Activated T-cell treated with anti-CD3 and anti-CD28 coated beads, Interleukin-2, amount 50 U/mL, for 72 hours (primary cell): ENCODE data around the gene TUBGCP2. TPM values are rescaled to one million over a fixed set of nuclear protein-coding genes. Genes with fewer than 3 reads are reported as not detected.

ENCODE experiments used
- ATAC-seq, 2 donors: fragments of 150-1000 bp; cut with Tn5 transposase; replicated peaks in 1 of 2; 2 replicates each; pipeline ENCODE4 v1.10.0; 2021; ENCODE audit warnings: moderate library complexity in 2 of 2, mild to moderate bottlenecking in 1 of 2
- DNase-seq, 2 donors: peaks; one replicate each; pipeline ENCODE4 v3.0.0; 2021 to 2022; ENCODE audit warnings: mixed read lengths in 1 of 2
- H3K27ac Mint-ChIP-seq: one replicate; pipeline ENCODE4 v1.8.0; 2022; ENCODE audit warnings: mild to moderate bottlenecking, moderate library complexity, mixed read lengths
- H3K27me3 Mint-ChIP-seq: one replicate; pipeline ENCODE4 v1.8.0; 2022; ENCODE audit warnings: low read depth, mixed read lengths
- H3K36me3 Mint-ChIP-seq, 2 donors: one replicate each; pipeline ENCODE4 v1.8.0; 2022; ENCODE audit warnings: mixed read lengths in 2 of 2, mild to moderate bottlenecking in 1 of 2; ENCODE audit not compliant: insufficient read depth in 2 of 2
- H3K4me1 Mint-ChIP-seq: one replicate; pipeline ENCODE4 v1.8.0; 2022; ENCODE audit warnings: low read depth, mixed read lengths
- H3K4me3 Mint-ChIP-seq, 2 donors: one replicate each; pipeline ENCODE4 v1.8.0; 2022; ENCODE audit warnings: mild to moderate bottlenecking in 2 of 2, mixed read lengths in 2 of 2, moderate library complexity in 2 of 2
- H3K9me3 Mint-ChIP-seq, 2 donors: one replicate each; pipeline ENCODE4 v1.8.0; 2022; ENCODE audit warnings: mixed read lengths in 2 of 2
- total RNA-seq, 2 donors: library from RNA; stranded (reverse); gene quantifications; one replicate each; pipeline ENCODE4 v1.2.3, GENCODE V29; 2022

The TUBGCP2 gene
- total RNA-seq, 2 donors from 2014 or later = 50.9 to 51.2 TPM

DNA sequence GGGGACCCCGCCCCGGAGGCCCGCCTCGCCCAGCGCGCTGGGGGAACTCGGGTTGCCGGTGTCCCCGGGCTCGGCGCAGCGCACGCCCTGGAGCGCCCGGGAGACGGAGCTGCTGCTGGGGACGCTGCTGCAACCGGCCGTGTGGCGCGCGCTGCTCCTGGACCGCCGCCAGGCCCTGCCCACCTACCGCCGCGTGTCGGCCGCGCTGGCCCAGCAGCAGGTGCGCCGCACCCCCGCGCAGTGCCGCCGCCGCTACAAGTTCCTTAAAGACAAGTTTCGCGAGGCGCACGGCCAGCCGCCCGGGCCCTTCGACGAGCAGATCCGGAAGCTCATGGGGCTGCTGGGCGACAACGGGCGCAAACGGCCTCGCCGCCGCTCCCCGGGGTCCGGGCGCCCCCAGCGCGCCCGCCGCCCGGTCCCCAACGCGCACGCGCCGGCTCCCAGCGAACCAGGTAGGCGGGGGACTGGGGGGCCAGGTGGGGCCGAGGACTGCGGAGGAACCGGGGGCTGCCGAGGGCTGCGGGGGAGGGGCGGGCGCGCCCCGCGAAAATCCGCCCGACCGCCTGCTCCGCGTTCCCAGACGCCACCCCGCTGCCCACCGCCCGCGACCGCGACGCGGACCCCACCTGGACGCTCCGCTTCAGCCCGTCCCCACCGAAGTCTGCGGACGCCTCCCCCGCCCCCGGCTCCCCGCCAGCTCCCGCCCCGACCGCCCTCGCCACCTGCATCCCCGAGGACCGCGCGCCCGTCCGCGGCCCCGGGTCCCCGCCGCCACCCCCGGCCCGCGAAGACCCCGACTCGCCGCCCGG is 78.1 kb downstream of the TUBGCP2 start:
- Mint-ChIP-seq H3K36me3 (peaks cover 0 to 4% of the 10 kb centered on the region in 2 donors), H3K9me3 (no peaks in the 10 kb centered on the region), H3K27ac (no peak overlapping the region), H3K27me3 (peaks cover 71% of the 10 kb centered on the region), H3K4me3 (peak overlapping the region; percentile 61 to 65), H3K4me1 (peaks cover 15% of the 10 kb centered on the region)
- peak; percentile 19 to 35 for DNase-seq
- ATAC-seq = no peak

DNA sequence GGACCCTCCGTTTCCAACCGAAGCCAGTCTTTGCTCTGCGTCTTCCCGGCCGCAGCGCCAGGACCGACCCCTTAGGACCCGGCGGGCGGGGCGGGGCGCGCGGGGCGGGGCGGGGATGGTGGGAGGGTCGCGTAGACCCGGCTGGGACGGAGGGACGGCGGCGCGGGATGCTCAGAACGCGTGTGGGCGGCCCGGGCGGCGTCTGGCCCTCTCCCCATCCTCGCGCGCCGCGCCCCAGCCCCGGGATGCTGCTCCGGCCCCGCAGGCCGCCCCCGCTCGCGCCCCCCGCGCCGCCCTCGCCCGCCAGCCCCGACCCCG is 78.7 kb downstream of the TUBGCP2 start, which contains the start of gene UTF1:
Gene UTF1 (plus strand): TSS at position 174 of the 318 bp plus-strand sequence. CDS start 72 bp downstream, at position 246.
- peak within 1 kb of the TSS; percentile 65 to 68 for H3K4me3 Mint-ChIP-seq
- no peak within 1 kb of the TSS for H3K27ac Mint-ChIP-seq
- DNase-seq = no peak
- H3K36me3 Mint-ChIP-seq = peaks cover 0 to 4% of the 10 kb centered on the region in 2 donors
- H3K4me1 Mint-ChIP-seq = peaks cover 19% of the 10 kb centered on the region
- peaks cover 68% of the 10 kb centered on the region for H3K27me3 Mint-ChIP-seq
- no peak for ATAC-seq
- H3K9me3 Mint-ChIP-seq = no peaks in the 10 kb centered on the region

- ATAC-seq (no peak), DNase-seq (no peak)
- Mint-ChIP-seq H3K4me1 (peaks cover 19% of the 10 kb centered on the region), H3K27ac (no peak overlapping the region), H3K27me3 (peaks cover 65% of the 10 kb centered on the region), H3K9me3 (no peaks in the 10 kb centered on the region), H3K4me3 (peak overlapping the region; percentile 34 to 40), H3K36me3 (peaks cover 0 to 4% of the 10 kb centered on the region in 2 donors)
Observed at GRCh38 chr10:133229265-133230043, 79.2 kb downstream of the TUBGCP2 start.

Other genes starting within 250 kb of the TUBGCP2 start
- gene ADGRA1, start 220.9 kb downstream of the TUBGCP2 start, total RNA-seq = not detected
- gene KNDC1, start 148.7 kb downstream of the TUBGCP2 start, total RNA-seq = 1 to 10 TPM in 1 of 2 donors, under 1 TPM in 1; 0.28 to 1.2 TPM
- gene UTF1, start 78.7 kb downstream of the TUBGCP2 start, total RNA-seq = under 1 TPM in 1 of 2 donors, not detected in 1; 0.21 TPM
- under 1 TPM in 1 of 2 donors, not detected in 1; 0.21 TPM for gene VENTX, start 71.0 kb downstream of the TUBGCP2 start, total RNA-seq
- gene ADAM8, start 32.0 kb downstream of the TUBGCP2 start, total RNA-seq = 100 to 1,000 TPM; 156 to 218 TPM
- gene ZNF511, start within 50 bp of the TUBGCP2 start, total RNA-seq = 10 to 100 TPM; 46.1 to 49.8 TPM
- under 1 TPM in 1 of 2 donors, not detected in 1; 0.09 TPM for gene CALY, start 28.0 kb upstream of the TUBGCP2 start, total RNA-seq
- gene PRAP1, start 38.5 kb upstream of the TUBGCP2 start, total RNA-seq = not detected
- gene FUOM, start 49.1 kb upstream of the TUBGCP2 start, total RNA-seq = 10 to 100 TPM; 14.9 to 17.1 TPM
- gene ECHS1, start 64.5 kb upstream of the TUBGCP2 start, total RNA-seq = 10 to 100 TPM; 47.2 to 53.1 TPM
- 10 to 100 TPM; 12.4 to 13.8 TPM for gene PAOX, start 70.4 kb upstream of the TUBGCP2 start, total RNA-seq
- gene MTG1, start 85.3 kb upstream of the TUBGCP2 start, total RNA-seq = 10 to 100 TPM; 58.0 to 67.2 TPM
- gene SPRN, start 115.8 kb upstream of the TUBGCP2 start, total RNA-seq = not detected
- 1 to 10 TPM; 3.3 to 3.9 TPM for gene SCART1, start 145.1 kb upstream of the TUBGCP2 start, total RNA-seq
- 1 to 10 TPM in 1 of 2 donors, under 1 TPM in 1; 0.83 to 1.4 TPM for gene CYP2E1, start 218.5 kb upstream of the TUBGCP2 start, total RNA-seq